ENCODE measurements around the gene PSD4.

PSD4 gene

DNA sequence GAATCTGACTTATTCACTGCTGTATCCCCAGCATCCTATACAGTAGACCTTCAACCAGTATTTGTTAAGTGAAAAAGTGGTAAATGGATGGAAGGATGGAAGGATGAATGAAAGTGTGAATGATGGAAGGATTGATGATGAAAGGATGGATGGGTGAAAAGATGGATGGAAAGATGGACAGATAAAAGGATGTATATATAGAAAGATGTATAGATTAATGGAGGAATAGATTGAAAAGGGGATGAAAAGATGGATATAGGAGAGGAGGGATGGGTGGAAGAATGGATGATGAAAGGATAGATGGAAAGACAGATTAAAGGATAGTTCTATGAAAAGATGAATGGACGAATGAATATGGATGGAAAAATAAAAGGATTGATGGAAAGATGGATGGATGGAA lies 50.0 kb downstream of the PSD4 start:
- no peak for DNase-seq (ENCODE audit: low spot score)

DNA sequence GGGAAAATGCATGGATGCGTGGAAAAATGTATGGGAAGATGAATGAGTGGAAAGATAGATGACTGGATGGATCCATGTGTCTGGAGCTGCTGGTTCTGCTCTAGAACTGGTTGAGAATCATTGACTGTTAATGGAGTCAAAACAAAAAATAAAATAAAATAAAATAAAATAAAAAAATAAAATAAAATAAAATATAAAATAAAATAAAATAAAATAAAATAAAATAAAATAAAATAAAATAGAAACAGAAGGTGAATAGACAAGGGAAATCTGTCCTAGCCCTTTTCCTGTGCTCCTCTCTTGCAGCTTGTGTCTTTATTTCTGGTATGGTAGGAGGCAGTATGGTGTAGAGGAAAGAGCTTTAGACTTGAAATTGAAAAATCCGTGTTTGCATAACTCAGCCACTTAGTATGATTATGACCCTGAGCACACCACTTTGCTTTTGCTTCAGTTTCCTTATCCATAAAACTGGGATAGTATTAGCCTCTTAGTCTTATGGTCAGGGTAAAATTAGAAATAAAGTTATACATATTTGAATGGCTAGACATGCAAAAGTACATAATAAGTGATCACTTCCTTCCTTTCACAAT lies 51.0 kb downstream of the PSD4 start:
- DNase-seq (ENCODE audit: low spot score) = no peak

DNA sequence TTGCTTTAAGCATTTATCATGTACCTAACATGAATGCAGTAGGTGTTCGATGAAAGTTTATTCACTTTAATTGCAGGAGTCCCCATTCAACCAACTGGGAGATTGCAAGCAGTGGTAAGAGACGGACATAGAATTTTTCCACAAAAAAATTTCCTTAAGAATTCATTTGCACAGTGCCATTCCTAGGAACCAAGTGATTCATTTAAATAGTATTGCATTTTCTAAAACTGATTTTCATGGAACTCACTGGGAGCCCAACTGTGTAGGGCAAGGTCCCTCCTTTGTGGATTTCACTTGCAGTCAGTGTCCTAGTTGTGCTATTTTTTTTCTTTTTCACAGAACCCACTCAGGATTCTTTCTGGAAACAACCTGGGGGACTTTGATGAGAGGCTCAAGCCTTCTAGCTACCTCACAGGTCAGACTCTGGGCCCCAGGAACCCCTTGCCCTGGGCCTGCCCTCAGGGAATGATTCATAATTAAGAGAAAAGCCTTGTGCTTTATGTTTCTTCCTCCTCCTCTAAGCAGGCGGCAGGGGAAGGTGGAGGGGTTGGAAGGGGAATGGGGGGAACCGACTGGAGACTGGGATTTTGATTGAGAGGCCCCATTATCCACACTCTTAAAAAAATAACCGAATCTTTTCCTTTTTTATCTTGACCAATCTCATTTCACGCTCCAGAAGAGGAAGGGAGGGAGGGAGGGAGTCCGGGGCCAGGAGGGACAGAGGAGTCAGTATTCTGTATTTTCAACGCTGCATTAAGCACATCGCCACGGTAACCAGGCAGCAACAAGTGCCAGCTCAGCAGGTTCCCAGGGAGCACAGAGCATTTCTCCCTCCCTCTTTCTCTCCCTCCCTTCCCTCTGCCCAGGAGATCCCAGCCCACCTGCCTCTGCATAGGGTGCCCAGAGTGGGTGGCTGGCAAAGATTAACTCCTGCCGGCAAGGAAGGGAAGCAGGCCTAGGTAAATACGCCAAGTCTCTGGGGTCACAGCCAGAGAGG lies 51.8 kb downstream of the PSD4 start:
- no peak for DNase-seq (ENCODE audit: low spot score)

DNA sequence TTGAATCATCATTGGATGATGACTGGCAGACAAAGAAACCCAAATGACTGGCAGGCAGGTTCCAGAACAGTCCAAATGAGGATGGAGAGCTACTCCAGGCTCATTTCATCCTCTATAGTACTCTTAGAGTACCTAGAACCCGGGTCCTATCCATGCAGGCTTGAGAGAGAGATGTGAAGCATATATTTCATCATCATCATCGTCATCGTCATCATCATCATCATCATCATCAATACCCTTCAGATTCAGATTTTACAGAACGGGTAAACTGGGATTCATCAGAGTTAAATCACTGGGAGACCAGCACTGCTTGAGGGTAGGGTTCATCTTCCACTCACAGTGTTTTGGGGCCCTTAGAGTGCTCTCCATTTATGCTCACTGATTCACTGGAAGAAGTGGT lies 52.7 kb downstream of the PSD4 start:
- DNase-seq (ENCODE audit: low spot score) = no peak

DNA sequence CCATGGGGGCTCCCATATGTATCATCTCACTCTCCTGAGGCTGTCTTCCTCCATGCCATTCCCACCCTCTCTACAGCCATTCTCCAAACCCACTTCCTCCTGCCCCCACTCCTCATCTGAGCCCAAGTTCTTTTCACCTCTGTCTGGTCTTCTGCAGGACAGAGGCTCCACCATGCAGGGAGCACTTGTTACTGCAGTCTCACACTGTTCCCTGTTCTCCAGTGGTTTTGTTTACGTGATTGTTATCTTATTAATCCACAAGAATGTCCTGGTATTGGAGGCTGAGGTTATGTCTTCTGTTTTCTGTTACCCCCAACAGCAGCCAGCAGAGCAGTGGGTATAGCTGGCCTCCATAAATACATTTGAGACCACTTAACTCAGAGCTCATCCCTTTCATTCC lies 53.5 kb downstream of the PSD4 start:
- no peak for DNase-seq (ENCODE audit: low spot score)

DNA sequence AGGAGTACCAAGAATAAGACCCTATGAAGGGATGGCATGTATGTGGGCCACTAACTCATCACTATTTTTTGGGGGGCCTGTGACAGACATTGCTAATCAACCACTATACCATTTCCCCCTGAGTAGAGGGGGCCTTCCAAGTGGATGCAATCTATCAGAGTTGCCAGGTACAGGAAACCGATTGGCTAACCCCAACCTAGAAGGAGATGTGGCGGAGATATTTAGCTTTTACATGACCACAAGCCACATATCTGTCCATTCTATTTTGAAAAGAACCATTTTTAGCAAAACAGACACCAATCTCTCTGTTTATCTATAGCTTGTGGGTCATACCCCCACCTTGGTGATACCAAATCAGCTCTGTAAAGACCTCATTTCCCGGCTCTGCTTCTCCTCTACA lies 53.9 kb downstream of the PSD4 start:
- DNase-seq (ENCODE audit: low spot score) = no peak

DNA sequence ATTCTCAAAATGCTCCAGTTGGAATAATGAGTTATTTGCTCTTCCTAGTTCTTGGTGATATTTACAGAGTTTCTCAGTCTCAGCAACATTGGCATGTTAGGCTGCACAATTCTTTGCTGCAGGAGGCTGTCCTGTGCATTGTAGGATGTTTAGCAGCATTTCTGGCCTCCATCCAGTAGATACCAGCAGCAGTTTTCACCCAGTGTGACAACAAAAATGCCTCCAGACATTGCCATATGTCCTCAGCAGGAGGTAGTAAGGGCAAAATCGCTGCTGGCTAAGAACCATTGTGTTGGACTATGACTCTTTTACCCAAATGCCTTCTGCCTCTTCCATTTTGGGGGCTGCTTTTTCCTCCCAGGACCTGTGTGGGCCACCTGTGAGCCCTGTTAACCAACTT lies 54.6 kb downstream of the PSD4 start:
- DNase-seq (ENCODE audit: low spot score) = no peak

DNA sequence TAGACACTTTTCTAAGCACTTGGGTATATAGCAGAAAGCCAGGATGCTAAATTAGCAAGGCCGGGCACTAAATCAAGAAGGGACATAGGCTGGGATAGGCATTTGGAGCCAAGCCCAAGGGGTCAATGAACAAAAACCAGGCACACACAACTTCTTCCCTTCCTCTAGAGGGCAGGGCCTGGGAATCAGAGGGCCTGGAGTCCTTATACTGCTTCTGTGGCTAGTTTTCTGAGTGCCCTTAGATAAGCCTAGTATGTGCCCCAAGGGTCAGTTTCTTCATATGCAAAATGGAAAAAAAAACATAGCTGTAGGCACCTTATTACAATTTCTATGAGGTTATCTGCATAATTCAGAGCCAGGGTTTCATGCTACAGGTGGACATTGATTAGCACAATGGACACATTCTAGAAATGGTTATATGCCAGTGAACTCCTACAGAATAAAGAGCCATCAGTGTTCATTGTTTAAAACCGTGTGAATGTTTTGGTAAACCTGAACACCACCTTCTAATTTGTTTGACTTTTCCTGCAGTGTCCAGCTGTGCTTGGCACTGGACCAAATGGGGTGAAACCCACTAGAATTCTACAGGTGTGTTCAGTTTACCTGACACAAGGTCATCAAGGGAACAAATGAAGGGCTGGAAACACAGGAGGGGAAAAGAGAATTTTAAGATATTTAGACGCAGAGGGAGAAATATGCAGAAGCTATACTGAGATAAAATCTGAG lies 55.4 kb downstream of the PSD4 start:
- no peak for DNase-seq (ENCODE audit: low spot score)

DNA sequence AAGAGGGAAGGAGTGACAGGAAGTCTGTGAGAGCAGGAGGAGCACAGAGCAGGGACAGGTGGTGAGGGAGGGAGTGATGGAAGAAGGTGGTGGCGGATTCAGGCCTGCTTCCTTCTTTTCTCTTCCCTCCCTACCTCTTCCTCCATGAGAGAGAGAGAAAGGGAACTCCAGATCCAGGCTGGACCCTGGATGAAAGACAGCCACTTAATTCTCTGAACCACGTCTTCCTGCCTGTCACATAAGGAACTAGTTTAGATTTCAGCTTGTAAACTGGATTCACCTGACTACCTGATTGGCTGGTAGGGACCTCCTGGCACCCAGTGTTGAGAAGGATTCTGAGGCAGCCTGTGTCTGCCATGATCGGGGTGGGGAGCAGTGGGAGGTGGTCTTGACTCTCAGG lies 56.0 kb downstream of the PSD4 start:
- DNase-seq (ENCODE audit: low spot score) = no peak

DNA sequence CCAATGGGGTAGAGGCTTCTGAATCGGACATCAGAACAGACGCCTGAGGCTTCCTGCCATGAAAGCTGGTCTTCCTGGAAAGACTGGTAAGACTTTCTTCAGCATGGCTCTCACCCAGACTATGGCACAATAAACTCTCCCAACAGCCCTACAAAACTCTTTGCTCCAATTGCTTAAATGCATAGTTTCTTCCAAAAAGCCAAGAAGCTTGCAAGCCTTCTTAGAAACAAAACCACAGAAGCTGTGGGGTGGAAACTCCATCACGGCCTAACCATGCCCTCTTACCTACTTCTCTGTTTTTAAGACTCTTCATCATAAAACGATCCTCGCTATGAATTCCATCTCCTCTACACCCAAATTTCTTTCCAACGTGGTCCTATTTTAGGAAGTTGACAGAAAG lies 56.8 kb downstream of the PSD4 start:
- DNase-seq (ENCODE audit: low spot score) = no peak

DNA sequence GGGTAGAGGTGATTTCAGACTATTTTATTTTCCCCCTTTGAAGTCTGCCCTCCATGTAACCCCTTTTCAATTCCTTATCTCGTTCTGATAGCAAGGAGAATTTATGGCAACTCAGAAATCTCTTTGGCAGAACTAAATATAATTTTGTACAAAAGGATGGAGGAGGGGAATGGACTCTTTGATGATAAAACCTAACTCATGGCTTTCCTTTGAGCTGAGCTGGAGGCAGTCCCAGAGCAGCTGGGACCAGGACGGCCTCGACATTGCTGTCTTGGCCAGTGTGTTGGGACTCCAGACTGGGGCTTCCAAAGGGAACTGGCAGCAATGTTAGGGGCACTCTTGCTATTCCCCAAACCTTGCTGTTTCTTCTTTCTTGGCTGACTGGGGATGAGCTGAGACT lies 57.3 kb downstream of the PSD4 start:
- no peak for DNase-seq (ENCODE audit: low spot score)

DNA sequence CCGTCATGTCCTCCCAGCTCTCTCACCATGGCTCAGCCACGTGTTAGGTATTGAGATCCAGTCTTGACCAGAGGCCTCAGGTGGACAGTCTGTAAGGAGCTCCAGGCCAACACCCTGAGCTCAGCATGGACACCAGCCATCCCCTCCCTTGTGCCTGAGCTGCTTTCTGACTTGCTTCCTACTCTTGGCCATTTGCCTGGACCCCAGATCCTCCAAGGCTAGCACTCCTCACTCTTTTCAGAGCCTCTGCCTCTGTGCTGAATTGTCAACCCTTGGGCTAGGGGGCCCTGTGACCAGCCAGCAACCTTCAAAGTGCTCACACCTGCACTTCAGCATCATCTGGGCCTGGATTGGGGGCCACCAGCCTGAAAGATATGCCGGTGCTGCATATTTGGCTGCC lies 58.4 kb downstream of the PSD4 start:
- DNase-seq (ENCODE audit: low spot score) = no peak

DNA sequence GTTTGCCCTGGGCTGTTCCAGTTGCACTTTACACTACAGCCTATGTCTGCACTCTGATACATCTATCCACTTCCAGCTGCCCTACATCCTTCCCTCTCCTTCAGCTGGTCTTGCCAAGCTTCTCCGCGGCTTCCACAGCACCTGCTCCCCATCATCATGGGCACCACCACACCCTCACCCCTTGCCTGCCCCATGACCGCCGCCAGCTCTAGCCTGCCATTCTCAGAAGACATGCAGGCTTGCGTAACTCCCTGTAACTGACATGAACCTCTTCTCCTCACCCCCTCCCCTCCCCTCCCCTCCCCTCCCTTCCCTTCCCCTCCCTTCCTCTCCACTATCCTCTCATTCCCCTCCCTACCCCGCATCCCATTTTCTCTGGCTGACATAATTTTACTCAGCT lies 59.0 kb downstream of the PSD4 start:
- no peak for DNase-seq (ENCODE audit: low spot score)

DNA sequence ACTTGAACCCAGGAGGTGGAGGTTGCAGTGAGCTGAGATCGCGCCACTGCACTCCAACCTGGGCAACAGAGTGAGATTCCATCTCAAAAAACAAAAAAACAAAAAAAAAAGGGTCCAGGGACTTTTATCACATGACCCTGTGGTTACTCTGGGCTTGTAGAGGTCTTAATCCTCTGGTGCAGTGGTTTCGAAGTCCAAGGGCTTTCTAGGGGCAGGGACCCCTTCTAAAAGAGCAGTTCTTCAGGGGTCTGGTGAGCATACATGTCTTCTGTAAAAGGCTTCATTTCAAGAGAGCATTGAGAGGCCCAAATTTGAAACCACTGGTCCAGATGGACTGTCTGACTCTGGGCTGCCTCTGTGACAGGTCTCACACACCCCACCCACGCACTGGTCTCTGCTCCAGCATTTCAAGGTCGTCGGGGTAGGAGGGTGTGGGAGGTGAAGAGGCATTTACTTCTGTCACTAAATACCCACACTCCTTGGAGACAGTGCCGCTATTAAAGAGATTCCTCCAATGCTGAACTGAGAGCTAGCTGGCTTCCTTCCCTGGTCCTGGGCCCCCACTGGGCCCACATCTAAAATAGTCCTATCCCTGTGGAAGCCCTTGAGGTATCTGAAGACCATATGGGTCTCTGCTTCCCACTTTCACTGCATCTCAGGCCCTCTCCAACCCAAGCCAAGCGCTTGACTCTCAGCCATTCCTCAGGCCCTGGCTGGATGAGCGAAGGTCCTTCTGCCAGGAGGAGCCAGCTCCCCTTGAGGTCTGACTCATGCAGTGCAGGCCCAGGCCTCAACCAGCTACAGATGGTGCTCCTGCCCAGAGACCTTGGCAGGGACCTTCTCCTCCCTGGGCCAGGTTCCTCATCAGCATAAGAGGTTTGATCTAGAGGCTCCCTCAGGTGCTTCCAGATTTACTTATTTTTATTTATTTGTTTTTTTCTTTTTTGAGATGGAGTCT lies 60.1 kb downstream of the PSD4 start:
- DNase-seq (ENCODE audit: low spot score) = no peak

DNA sequence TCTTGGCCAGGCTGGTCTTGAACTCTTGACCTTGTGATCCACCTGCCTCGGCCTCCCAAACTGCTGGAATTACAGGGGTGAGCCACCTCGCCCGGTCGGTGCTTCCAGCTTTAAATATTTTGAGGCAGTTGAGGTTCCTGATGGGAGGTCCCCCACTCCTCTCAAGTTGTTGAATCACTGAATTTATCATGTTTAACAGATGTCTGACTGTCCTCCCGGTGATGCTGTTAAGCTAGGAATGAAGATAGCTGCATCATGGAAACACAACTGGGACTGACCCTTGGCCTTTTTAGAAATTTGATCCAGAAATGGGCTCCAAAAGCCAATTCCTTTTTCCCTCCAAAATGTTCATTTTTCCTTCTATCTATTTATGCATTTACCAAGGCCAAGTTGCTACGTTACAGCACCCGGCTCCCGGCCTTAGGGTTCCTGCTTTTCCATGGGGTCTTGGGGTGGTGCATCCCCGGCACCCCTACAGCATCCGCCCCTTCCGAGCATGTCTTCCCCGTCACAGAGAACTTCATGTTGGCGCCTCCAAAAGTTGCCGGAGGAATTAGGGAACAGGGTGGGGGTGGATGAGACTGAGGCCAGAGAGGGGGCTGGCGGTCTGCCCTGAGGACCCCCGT lies 61.1 kb downstream of the PSD4 start:
- DNase-seq (ENCODE audit: low spot score) = no peak

DNA sequence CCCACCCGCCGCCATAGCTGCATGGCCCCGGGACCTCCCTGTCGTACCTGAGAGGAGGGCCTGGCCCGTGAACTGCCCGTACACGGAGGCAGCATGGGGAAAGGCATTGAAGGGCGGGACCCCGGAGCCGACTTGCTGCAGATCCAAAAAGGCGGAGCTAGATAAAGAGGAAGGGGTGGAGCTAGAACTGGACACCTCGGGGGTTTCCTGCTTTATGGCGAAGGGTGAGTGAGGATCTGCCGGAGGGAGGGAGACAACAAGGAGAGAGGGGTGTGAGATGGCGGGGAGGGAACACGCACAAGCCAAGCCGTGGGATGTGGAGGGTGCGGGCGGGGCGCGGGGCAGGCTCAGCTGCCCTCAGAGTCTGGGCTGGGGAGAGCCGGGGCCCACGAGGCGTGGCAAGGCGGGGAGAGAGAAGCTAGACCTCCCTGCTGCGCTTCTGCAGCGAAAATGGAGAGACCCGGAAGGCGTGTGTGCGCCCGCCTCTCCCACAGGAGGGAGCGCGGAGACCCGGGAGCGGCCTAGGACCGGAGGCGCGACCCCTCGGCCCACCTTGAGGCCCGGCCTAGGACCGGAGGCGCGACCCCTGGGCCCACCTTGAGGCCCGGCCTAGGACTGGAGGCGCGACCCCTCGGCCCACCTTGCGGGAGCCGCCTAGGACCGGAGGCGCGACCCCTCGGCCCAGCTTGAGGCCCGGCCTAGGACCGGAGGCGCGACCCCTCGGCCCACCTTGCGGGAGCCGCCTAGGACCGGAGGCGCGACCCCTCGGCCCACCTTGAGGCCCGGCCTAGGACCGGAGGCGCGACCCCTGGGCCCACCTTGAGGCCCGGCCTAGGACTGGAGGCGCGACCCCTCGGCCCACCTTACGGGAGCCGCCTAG lies 61.8 kb downstream of the PSD4 start:
- DNase-seq (ENCODE audit: low spot score) = peak; percentile 51

DNA sequence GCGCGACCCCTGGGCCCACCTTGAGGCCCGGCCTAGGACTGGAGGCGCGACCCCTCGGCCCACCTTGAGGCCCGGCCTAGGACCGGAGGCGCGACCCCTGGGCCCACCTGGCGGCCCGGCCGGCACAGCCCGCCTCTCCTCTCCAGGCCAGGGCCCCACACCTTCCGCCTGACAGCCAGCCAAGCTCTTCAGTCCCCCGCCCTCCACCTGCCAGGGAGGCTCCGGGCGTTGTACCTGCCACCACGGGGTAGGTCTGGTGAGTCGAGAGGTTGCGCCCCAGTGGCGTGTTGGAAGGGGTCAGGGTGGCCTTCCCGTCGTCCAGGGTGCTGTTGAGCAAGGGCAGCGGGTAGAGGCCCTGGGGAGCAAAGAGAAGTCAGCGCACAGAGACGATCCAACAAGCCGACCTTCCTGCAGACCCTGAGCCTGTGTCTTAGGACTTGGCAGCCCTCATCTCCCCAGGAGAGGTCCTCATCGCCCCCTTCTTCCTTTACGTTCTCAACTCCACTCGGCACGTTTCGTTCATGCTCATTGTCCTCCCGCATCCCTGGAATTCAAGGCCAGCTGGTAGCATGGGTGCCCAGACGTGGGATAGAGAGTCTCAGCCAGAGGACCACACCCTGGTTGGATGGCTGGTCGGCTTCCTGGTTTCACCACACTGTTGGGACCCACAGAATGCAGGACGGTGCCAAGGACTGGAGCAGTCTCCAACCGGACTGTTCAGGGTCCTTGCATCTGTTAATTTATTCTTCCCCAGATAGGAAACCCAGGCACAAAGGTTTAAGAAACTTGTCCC lies 62.8 kb downstream of the PSD4 start:
- DNase-seq (ENCODE audit: low spot score) = no peak

DNA sequence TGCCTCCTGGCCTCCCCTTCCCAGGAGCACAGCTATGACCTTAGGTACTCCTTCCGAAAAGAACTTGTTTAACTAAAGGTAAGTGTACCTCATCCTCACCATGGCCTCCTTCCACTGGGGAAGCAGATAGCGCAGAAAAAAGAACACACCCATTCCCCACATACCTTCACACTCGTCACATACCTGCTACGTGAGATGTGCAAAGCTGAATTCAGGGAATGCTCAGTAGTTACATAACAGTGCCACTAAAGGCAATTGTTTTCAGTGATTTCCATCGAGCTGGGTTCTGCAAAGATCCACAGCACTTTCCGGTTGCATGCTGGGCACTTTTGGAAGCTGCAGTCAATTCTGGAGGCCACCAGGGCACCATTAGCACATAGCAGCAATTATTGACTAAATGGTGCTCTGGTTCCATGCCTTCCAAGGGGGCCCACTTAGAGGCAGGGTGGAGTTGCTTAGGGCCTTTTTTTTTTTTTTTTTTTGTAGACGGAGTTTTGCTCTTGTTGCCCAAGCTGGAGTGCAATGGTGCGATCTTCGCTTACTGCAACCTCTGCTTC lies 63.9 kb downstream of the PSD4 start:
- no peak for DNase-seq (ENCODE audit: low spot score)

Measured in hematopoietic multipotent progenitor cell treated with erythropoietin and hydrocortisone succinate and interleukin-3 and kit ligand, for 15 days (in vitro differentiated cells).